NB4 (cell line): ENCODE measurements around the gene GNA12.

Source experiments
- TF ChIP-seq, protein P1 (sequence below): IDR thresholded peaks from one replicate; pipeline ENCODE4 v1.5.1; 2012; ENCODE audit warnings: low read depth, low read length
- TF ChIP-seq, protein P2 (sequence below): IDR thresholded peaks from 2 replicates; pipeline ENCODE4 v1.6.1; 2011; ENCODE audit warnings: low read depth, low read length

- TF ChIP-seq, protein P1, sequence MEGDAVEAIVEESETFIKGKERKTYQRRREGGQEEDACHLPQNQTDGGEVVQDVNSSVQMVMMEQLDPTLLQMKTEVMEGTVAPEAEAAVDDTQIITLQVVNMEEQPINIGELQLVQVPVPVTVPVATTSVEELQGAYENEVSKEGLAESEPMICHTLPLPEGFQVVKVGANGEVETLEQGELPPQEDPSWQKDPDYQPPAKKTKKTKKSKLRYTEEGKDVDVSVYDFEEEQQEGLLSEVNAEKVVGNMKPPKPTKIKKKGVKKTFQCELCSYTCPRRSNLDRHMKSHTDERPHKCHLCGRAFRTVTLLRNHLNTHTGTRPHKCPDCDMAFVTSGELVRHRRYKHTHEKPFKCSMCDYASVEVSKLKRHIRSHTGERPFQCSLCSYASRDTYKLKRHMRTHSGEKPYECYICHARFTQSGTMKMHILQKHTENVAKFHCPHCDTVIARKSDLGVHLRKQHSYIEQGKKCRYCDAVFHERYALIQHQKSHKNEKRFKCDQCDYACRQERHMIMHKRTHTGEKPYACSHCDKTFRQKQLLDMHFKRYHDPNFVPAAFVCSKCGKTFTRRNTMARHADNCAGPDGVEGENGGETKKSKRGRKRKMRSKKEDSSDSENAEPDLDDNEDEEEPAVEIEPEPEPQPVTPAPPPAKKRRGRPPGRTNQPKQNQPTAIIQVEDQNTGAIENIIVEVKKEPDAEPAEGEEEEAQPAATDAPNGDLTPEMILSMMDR, result no peak
- TF ChIP-seq, protein P2, sequence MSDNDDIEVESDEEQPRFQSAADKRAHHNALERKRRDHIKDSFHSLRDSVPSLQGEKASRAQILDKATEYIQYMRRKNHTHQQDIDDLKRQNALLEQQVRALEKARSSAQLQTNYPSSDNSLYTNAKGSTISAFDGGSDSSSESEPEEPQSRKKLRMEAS, result no peak
These were observed 136.1 kb downstream of the GNA12 start for GRCh38 chr7:2708041-2708440.
